ENCODE data around the gene PDK1. TPM values are rescaled to one million over a fixed set of nuclear protein-coding genes. Genes with fewer than 3 reads are reported as not detected.
"Not testable (repeated sequence)": the region's sequence is repeated elsewhere in the genome, so short reads cannot be mapped to it uniquely, and the experiment has no call there.

PDK1 gene
- total RNA-seq, 1 experiment from 2014 or later = 6.8 TPM

DNA sequence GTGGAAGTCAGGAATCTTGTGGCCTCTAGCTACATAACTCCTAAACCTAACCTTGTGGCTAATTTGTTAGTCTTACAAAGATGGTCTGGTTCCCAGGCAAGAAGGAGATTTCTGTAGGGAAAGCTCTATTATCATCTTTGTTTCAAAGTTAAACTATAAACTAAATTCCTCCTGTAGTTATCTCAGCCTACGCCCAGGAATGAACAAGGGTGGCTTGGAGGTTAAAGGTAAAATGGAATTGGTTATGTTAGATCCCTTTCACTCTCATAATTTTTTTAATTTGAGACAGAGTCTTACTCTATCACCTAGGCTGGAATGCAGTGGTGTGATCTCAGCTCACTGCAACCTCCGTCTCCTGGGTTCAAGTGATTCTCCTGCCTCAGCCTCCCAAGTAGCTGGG lies 24.6 kb upstream of the PDK1 start:
- CTCF ChIA-PET = no interaction called here

DNA sequence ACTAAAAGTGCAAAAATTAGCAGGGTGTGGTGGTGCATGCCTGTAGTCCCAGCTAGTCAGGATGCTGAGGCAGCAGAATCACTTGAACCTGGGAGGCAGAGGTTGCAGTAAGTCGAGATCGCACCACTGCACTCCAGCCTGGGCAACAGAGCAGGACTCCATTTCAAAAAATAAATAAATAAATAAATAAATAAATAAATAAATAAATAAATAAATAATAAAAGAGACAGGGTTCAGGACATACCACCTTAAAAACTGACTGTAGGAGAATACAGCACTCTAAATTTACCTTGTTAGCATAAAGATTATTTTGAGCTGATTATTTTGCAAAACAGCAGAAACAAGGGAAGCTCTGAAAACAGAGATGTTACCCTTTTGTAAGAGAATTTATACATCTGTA lies 23.4 kb upstream of the PDK1 start:
- H3K27me3 ChIP-seq (replicated peaks; ENCODE audit: insufficient read depth, low read depth, low read length, poor library complexity); H3K9me3 ChIP-seq (ENCODE audit: low read depth, low read length, poor library complexity, severe bottlenecking); H3K36me3 ChIP-seq (ENCODE audit: insufficient read depth, low read length, poor library complexity, severe bottlenecking); intact Hi-C loops (cut with micrococcal nuclease; ENCODE audit: unreplicated experiment); H3K4me3 ChIP-seq (ENCODE audit: low read depth, low read length, poor library complexity, severe bottlenecking); DNase-seq (ENCODE audit: low spot score); BruUV-seq (replicated peaks); POLR2A ChIA-PET (ENCODE audit: low non-redundant PET); H3K27ac ChIP-seq (ENCODE audit: low read depth, low read length, poor library complexity, severe bottlenecking); CTCF ChIA-PET; H3K4me1 ChIP-seq (ENCODE audit: insufficient read depth, low read length, poor library complexity, severe bottlenecking): not testable (repeated sequence)

More for the DNA sequence above, 24.6 kb upstream of the PDK1 start:
- Histone ChIP-seq H3K27me3 (replicated peaks; ENCODE audit: insufficient read depth, low read depth, low read length, poor library complexity) (no peaks in the 10 kb centered on the region), H3K36me3 (ENCODE audit: insufficient read depth, low read length, poor library complexity, severe bottlenecking) (no peaks in the 10 kb centered on the region), H3K9me3 (ENCODE audit: low read depth, low read length, poor library complexity, severe bottlenecking) (peaks cover 4% of the 10 kb centered on the region), H3K4me1 (ENCODE audit: insufficient read depth, low read length, poor library complexity, severe bottlenecking) (peaks cover 4% of the 10 kb centered on the region), H3K27ac (ENCODE audit: low read depth, low read length, poor library complexity, severe bottlenecking) (no peak overlapping the region), H3K4me3 (ENCODE audit: low read depth, low read length, poor library complexity, severe bottlenecking) (no peak overlapping the region)
- TF ChIP-seq, protein P1, sequence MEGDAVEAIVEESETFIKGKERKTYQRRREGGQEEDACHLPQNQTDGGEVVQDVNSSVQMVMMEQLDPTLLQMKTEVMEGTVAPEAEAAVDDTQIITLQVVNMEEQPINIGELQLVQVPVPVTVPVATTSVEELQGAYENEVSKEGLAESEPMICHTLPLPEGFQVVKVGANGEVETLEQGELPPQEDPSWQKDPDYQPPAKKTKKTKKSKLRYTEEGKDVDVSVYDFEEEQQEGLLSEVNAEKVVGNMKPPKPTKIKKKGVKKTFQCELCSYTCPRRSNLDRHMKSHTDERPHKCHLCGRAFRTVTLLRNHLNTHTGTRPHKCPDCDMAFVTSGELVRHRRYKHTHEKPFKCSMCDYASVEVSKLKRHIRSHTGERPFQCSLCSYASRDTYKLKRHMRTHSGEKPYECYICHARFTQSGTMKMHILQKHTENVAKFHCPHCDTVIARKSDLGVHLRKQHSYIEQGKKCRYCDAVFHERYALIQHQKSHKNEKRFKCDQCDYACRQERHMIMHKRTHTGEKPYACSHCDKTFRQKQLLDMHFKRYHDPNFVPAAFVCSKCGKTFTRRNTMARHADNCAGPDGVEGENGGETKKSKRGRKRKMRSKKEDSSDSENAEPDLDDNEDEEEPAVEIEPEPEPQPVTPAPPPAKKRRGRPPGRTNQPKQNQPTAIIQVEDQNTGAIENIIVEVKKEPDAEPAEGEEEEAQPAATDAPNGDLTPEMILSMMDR (conservative IDR thresholded peaks at IDR 0.05; ENCODE audit: low read depth, low read length) = no peak
- TF ChIP-seq EZH2 (IDR thresholded peaks at IDR 0.05; ENCODE audit: borderline replicate concordance, low read depth, low read length, poor library complexity, severe bottlenecking) = no peak
- no peak for DNase-seq (ENCODE audit: low spot score)
- BruUV-seq (replicated peaks) = no TSS peak
- POLR2A ChIA-PET (ENCODE audit: low non-redundant PET) = no interaction called here
- intact Hi-C loops (cut with micrococcal nuclease; ENCODE audit: unreplicated experiment) = no loop called here

DNA sequence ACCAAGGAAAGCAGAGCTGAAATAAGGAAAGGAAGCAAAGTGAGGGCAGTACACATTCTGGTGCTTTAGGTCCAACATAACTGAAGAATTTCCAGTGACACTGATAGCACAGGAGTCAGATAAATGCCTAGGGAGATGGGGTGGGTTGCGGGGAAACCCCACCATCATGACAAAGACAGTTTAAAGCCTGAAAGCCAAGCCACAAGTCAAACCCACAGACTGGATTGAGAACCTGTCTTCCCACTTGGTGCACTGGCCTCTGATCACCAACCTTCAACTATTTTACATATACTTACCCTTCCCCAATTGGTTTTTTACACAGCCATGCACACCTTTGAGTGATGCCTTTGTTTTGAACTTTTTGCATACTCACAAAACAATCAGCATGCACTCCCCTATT lies 22.2 kb upstream of the PDK1 start:
- BruUV-seq (replicated peaks) = no TSS peak
- intact Hi-C loops (cut with micrococcal nuclease; ENCODE audit: unreplicated experiment) = no loop called here

DNA sequence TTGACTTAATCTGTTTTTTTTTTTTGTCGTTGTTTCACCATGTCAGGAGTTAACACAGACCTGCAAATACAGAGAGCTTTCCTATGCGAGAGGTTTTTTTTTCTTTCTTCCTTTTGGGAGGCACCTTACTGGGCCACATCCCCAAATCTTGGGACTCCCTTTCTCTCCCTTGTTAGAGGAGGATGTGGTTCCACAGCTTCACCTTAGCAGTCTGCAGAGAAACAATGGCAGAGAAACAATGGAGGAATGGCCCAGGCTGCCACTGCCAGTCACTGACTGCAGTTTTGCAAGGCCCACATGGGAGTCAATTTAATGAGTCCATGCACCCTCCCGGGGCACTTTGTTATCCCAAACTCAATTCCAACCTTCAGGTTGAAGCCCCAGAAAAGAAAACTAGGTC lies 20.8 kb upstream of the PDK1 start:
- peaks cover 4% of the 10 kb centered on the region for H3K4me1 ChIP-seq (ENCODE audit: insufficient read depth, low read length, poor library complexity, severe bottlenecking)
- ChIA-PET CTCF (no interaction called here), POLR2A (ENCODE audit: low non-redundant PET) (no interaction called here)
- intact Hi-C loops (cut with micrococcal nuclease; ENCODE audit: unreplicated experiment) = no loop called here
- no peaks in the 10 kb centered on the region for H3K36me3 ChIP-seq (ENCODE audit: insufficient read depth, low read length, poor library complexity, severe bottlenecking)
- H3K9me3 ChIP-seq (ENCODE audit: low read depth, low read length, poor library complexity, severe bottlenecking) = peaks cover 8% of the 10 kb centered on the region
- no peak overlapping the region for H3K27ac ChIP-seq (ENCODE audit: low read depth, low read length, poor library complexity, severe bottlenecking)
- BruUV-seq (replicated peaks) = no TSS peak
- no peaks in the 10 kb centered on the region for H3K27me3 ChIP-seq (replicated peaks; ENCODE audit: insufficient read depth, low read depth, low read length, poor library complexity)
- no peak for TF ChIP-seq EZH2 (IDR thresholded peaks at IDR 0.05; ENCODE audit: borderline replicate concordance, low read depth, low read length, poor library complexity, severe bottlenecking)
- TF ChIP-seq, protein P1 (conservative IDR thresholded peaks at IDR 0.05; ENCODE audit: low read depth, low read length) = no peak
- no peak overlapping the region for H3K4me3 ChIP-seq (ENCODE audit: low read depth, low read length, poor library complexity, severe bottlenecking)
- DNase-seq (ENCODE audit: low spot score) = no peak

More for the DNA sequence above, 22.2 kb upstream of the PDK1 start:
- Histone ChIP-seq H3K36me3 (ENCODE audit: insufficient read depth, low read length, poor library complexity, severe bottlenecking) (no peaks in the 10 kb centered on the region), H3K4me3 (ENCODE audit: low read depth, low read length, poor library complexity, severe bottlenecking) (no peak overlapping the region), H3K27ac (ENCODE audit: low read depth, low read length, poor library complexity, severe bottlenecking) (no peak overlapping the region), H3K27me3 (replicated peaks; ENCODE audit: insufficient read depth, low read depth, low read length, poor library complexity) (no peaks in the 10 kb centered on the region), H3K9me3 (ENCODE audit: low read depth, low read length, poor library complexity, severe bottlenecking) (no peaks in the 10 kb centered on the region), H3K4me1 (ENCODE audit: insufficient read depth, low read length, poor library complexity, severe bottlenecking) (peaks cover 4% of the 10 kb centered on the region)
- ChIA-PET CTCF (no interaction called here), POLR2A (ENCODE audit: low non-redundant PET) (no interaction called here)
- no peak for DNase-seq (ENCODE audit: low spot score)
- TF ChIP-seq, protein P1 (conservative IDR thresholded peaks at IDR 0.05; ENCODE audit: low read depth, low read length) = no peak
- TF ChIP-seq EZH2 (IDR thresholded peaks at IDR 0.05; ENCODE audit: borderline replicate concordance, low read depth, low read length, poor library complexity, severe bottlenecking) = no peak

DNA sequence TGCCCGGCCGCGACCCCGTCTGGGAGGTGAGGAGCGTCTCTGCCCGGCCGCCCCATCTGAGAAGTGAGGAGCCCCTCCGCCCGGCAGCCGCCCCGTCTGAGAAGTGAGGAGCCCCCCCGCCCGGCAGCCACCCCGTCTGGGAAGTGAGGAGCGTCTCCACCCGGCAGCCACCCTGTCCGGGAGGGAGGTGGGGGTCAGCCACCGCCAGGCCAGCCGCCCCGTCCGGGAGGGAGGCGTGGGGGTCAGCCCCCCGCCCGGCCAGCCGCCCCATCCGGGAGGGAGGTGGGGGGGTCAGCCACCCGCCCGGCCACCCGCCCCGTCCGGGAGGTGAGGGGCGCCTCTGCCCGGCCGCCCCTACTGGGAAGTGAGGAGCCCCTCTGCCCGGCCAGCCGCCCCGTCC lies 18.0 kb upstream of the PDK1 start:
- peaks cover 13% of the 10 kb centered on the region for H3K9me3 ChIP-seq (ENCODE audit: low read depth, low read length, poor library complexity, severe bottlenecking)
- H3K4me1 ChIP-seq (ENCODE audit: insufficient read depth, low read length, poor library complexity, severe bottlenecking); H3K27me3 ChIP-seq (replicated peaks; ENCODE audit: insufficient read depth, low read depth, low read length, poor library complexity); H3K4me3 ChIP-seq (ENCODE audit: low read depth, low read length, poor library complexity, severe bottlenecking); BruUV-seq (replicated peaks); CTCF ChIA-PET; H3K36me3 ChIP-seq (ENCODE audit: insufficient read depth, low read length, poor library complexity, severe bottlenecking); DNase-seq (ENCODE audit: low spot score); POLR2A ChIA-PET (ENCODE audit: low non-redundant PET); H3K27ac ChIP-seq (ENCODE audit: low read depth, low read length, poor library complexity, severe bottlenecking); intact Hi-C loops (cut with micrococcal nuclease; ENCODE audit: unreplicated experiment): not testable (repeated sequence)

All from A673 (cell line).